Endodermal cell (in vitro differentiated cells): Measurements from ENCODE around the gene EVL. TPM values are rescaled to one million over a fixed set of nuclear protein-coding genes. Genes with fewer than 3 reads are reported as not detected.

Source experiments
- DNase-seq: peaks from one replicate; pipeline ENCODE4 v3.0.0-alpha.2; 2017
- H3K27ac ChIP-seq: 2 replicates; pipeline ENCODE4 v1.5.1; 2013; ENCODE audit warnings: mild to moderate bottlenecking, low read depth, low read length, moderate library complexity
- H3K27me3 ChIP-seq: 2 replicates; pipeline ENCODE4 v1.6.1; 2013; ENCODE audit warnings: mild to moderate bottlenecking, low read length, moderate library complexity; ENCODE audit not compliant: insufficient read depth, control insufficient read depth, poor library complexity, severe bottlenecking
- H3K36me3 ChIP-seq: 2 replicates; pipeline ENCODE4 v1.7.0; 2013; ENCODE audit warnings: mild to moderate bottlenecking, low read length, moderate library complexity; ENCODE audit not compliant: control insufficient read depth, insufficient read depth
- H3K4me1 ChIP-seq: one replicate; pipeline ENCODE4 v1.7.0; 2013; ENCODE audit warnings: low read length; ENCODE audit not compliant: control insufficient read depth, insufficient read depth
- H3K4me3 ChIP-seq: 2 replicates; pipeline ENCODE4 v1.5.1; 2013; ENCODE audit warnings: mild to moderate bottlenecking, low read length, moderate library complexity
- H3K9ac ChIP-seq: 2 replicates; pipeline ENCODE4 v1.6.1; 2013; ENCODE audit warnings: mild to moderate bottlenecking, low read length, moderate library complexity; ENCODE audit not compliant: poor library complexity, severe bottlenecking; ENCODE audit errors: extremely low read depth
- H3K9me3 ChIP-seq: 2 replicates; pipeline ENCODE4 v1.6.1; 2013; ENCODE audit warnings: mild to moderate bottlenecking, low read length, moderate library complexity; ENCODE audit not compliant: control insufficient read depth
- H3K27ac Mint-ChIP-seq: 2 replicates; pipeline ENCODE4 v1.8.0; 2020; ENCODE audit warnings: mixed read lengths
- H3K27me3 Mint-ChIP-seq: 2 replicates; pipeline ENCODE4 v1.8.0; 2021; ENCODE audit warnings: mild to moderate bottlenecking, mixed read lengths; ENCODE audit not compliant: insufficient read depth
- H3K36me3 Mint-ChIP-seq: 2 replicates; pipeline ENCODE4 v1.8.0; 2020; ENCODE audit warnings: low read depth, mixed read lengths
- H3K4me1 Mint-ChIP-seq: 2 replicates; pipeline ENCODE4 v1.8.0; 2020; ENCODE audit warnings: mixed read lengths
- H3K4me3 Mint-ChIP-seq: 2 replicates; pipeline ENCODE4 v1.8.0; 2020; ENCODE audit warnings: mild to moderate bottlenecking, moderate library complexity, mixed read lengths
- H3K9me3 Mint-ChIP-seq: 2 replicates; pipeline ENCODE4 v1.8.0; 2020; ENCODE audit warnings: mild to moderate bottlenecking, mixed read lengths
- CTCF ChIP-seq: fragments of 200-600 bp; sonication (generic); conservative IDR thresholded peaks from 2 replicates; pipeline ENCODE4 v1.5.0; 2021; ENCODE audit warnings: antibody characterized with exemption, mild to moderate bottlenecking
- whole genome bisulfite sequencing, 2 experiments: methylation state at CpG; one replicate each; pipeline versions ENCODE4 v1.1.5 to v1.1.7; 2013; ENCODE audit warnings: missing lambda C conversion rate in 2 of 2, mixed read lengths in 1 of 2; ENCODE audit not compliant: insufficient coverage in 1 of 2, insufficient read length in 1 of 2; 5-methylcytosine and 5-hydroxymethylcytosine counted together
- total RNA-seq, 2 donors: library from RNA; stranded (reverse); fragmentation: NEBNext Ultra II Directional in 1 of 2; extraction: Animal tissue kit (Norgen Biotek cat#: 25700) in 1 of 2; gene quantifications; 2 replicates in 1 of 2; 3 replicates in 1 of 2; pipeline ENCODE4 v1.2.1, GENCODE V29; 2021

Gene EVL
- total RNA-seq, 2 donors from 2014 or later = 61.1 to 71.3 TPM

- Histone ChIP-seq H3K9ac (no peak overlapping the region), H3K27ac (no peak overlapping the region), H3K27me3 (no peaks in the 10 kb centered on the region), H3K9me3 (no peaks in the 10 kb centered on the region), H3K4me3 (no peak overlapping the region), H3K4me1 (no peaks in the 10 kb centered on the region), H3K36me3 (no peaks in the 10 kb centered on the region)
- Mint-ChIP-seq H3K27me3 (no peaks in the 10 kb centered on the region), H3K36me3 (no peaks in the 10 kb centered on the region), H3K4me1 (peaks cover 4% of the 10 kb centered on the region), H3K4me3 (no peak overlapping the region), H3K9me3 (no peaks in the 10 kb centered on the region), H3K27ac (no peak overlapping the region)
- 90 to 97% methylated on average over 3 to 4 of the region's 4 CpGs for WGBS, 2 experiments
- no peak for DNase-seq
- TF ChIP-seq CTCF = no peak
These were observed 17.6 kb upstream of the EVL start for GRCh38 chr14:100047600-100047999.

- WGBS, 2 experiments = 80 to 92% methylated on average over 2 to 3 of the region's 3 CpGs
- Histone ChIP-seq H3K27me3 (no peaks in the 10 kb centered on the region), H3K4me3 (no peak overlapping the region), H3K36me3 (no peaks in the 10 kb centered on the region), H3K9ac (no peak overlapping the region), H3K9me3 (no peaks in the 10 kb centered on the region), H3K27ac (no peak overlapping the region), H3K4me1 (no peaks in the 10 kb centered on the region)
- no peak overlapping the region for H3K4me3 Mint-ChIP-seq
- H3K36me3 Mint-ChIP-seq = no peaks in the 10 kb centered on the region
- H3K27ac Mint-ChIP-seq = no peak overlapping the region
- DNase-seq = no peak
- no peak for TF ChIP-seq CTCF
- H3K4me1 Mint-ChIP-seq = peaks cover 4% of the 10 kb centered on the region
- no peaks in the 10 kb centered on the region for H3K9me3 Mint-ChIP-seq
- no peaks in the 10 kb centered on the region for H3K27me3 Mint-ChIP-seq
These were observed 16.4 kb upstream of the EVL start for GRCh38 chr14:100048786-100049185.

- no peaks in the 10 kb centered on the region for H3K36me3 ChIP-seq
- Mint-ChIP-seq H3K4me3 (no peak overlapping the region), H3K27me3 (no peaks in the 10 kb centered on the region), H3K9me3 (no peaks in the 10 kb centered on the region), H3K36me3 (no peaks in the 10 kb centered on the region), H3K4me1 (peaks cover 4% of the 10 kb centered on the region), H3K27ac (no peak overlapping the region)
- H3K9me3 ChIP-seq = no peaks in the 10 kb centered on the region
- H3K27me3 ChIP-seq = no peaks in the 10 kb centered on the region
- no peak overlapping the region for H3K27ac ChIP-seq
- TF ChIP-seq CTCF = no peak
- H3K9ac ChIP-seq = no peak overlapping the region
- DNase-seq = no peak
- H3K4me3 ChIP-seq = no peak overlapping the region
- 92% methylated on average over 1 to 2 of the region's 2 CpGs for WGBS, 2 experiments
- no peaks in the 10 kb centered on the region for H3K4me1 ChIP-seq
These were observed 16.0 kb upstream of the EVL start for GRCh38 chr14:100049220-100049619.
